ENCODE measurements around the gene CAPS2.
"Not testable (repeated sequence)": the region's sequence is repeated elsewhere in the genome, so short reads cannot be mapped to it uniquely, and the experiment has no call there.

CAPS2 gene

DNA sequence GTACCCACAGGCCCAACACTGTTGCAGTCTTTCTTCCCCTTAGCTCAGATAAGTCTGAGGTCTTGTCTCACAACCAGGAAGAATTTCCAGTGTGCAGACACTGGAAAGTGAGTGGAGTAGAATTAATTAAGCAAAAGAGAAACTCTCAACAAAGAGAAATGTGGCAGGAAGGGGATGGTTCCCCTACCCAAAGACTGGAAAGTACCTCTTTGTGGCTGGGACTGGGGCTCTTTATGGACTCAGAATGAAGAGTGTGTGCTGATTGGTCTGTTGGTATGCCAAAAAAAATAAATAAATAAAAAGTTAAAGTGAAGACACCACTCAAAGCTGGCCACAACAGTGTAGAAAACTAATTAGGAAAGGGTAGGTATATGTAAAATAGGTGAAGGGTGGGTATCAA, 30.8 kb upstream of the CAPS2 start:
- TF ChIP-seq, protein P1, sequence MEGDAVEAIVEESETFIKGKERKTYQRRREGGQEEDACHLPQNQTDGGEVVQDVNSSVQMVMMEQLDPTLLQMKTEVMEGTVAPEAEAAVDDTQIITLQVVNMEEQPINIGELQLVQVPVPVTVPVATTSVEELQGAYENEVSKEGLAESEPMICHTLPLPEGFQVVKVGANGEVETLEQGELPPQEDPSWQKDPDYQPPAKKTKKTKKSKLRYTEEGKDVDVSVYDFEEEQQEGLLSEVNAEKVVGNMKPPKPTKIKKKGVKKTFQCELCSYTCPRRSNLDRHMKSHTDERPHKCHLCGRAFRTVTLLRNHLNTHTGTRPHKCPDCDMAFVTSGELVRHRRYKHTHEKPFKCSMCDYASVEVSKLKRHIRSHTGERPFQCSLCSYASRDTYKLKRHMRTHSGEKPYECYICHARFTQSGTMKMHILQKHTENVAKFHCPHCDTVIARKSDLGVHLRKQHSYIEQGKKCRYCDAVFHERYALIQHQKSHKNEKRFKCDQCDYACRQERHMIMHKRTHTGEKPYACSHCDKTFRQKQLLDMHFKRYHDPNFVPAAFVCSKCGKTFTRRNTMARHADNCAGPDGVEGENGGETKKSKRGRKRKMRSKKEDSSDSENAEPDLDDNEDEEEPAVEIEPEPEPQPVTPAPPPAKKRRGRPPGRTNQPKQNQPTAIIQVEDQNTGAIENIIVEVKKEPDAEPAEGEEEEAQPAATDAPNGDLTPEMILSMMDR (IDR thresholded peaks at IDR 0.05; ENCODE audit: low read depth, low read length): no peak
- in situ Hi-C loops (cut with HindIII; ENCODE audit: low sequenced_read_pairs): no loop called here
- H3K4me3 ChIP-seq (ENCODE audit: low read depth, low read length): no peak overlapping the region
- no peak for DNase-seq (ENCODE audit: low read depth, low spot score)

DNA sequence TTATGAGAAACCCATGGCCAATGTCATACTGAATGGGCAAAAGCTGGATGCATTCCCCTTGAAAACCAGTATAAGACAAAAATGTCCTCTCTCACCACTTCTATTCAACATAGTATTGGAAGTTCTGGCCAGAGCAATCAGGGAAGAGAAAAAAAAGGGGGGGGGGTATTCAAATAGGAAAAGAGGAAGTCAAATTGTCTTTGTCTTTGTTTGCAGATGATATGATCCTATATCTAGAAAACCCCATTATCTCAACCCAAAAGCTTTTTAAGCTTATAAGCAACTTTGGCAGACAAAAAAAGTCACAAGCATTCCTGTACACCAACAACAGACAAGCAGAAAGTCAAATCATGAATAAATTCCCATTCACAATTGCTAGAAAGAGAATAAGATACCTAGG, 23.9 kb upstream of the CAPS2 start:
- TF ChIP-seq, protein P1 (IDR thresholded peaks at IDR 0.05; ENCODE audit: low read depth, low read length): no peak
- in situ Hi-C loops (cut with HindIII; ENCODE audit: low sequenced_read_pairs): no loop called here
- no peak overlapping the region for H3K4me3 ChIP-seq (ENCODE audit: low read depth, low read length)
- no peak for DNase-seq (ENCODE audit: low read depth, low spot score)

DNA sequence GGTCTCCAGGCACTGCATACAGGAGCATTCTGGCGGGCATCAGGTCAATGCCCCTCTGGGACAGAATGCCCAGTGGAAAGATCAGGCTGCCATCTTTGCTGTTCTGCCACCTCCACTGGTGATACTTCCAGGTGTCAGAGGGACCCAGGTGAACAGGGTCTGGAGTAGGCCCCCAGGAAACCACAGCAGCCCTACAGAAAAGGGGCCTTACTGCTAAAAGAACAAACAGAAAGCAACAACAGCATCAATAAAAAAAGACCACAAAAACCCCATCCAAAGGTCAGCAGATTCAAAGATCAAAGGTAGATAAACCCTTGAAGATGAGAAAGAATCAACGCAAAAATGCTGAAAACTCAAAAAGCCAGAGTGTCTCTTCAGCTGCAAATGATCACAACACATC, 20.3 kb upstream of the CAPS2 start:
- no peak overlapping the region for H3K4me3 ChIP-seq (ENCODE audit: low read depth, low read length)
- no peak for DNase-seq (ENCODE audit: low read depth, low spot score)
- in situ Hi-C loops (cut with HindIII; ENCODE audit: low sequenced_read_pairs): no loop called here
- TF ChIP-seq, protein P1 (IDR thresholded peaks at IDR 0.05; ENCODE audit: low read depth, low read length): no peak

DNA sequence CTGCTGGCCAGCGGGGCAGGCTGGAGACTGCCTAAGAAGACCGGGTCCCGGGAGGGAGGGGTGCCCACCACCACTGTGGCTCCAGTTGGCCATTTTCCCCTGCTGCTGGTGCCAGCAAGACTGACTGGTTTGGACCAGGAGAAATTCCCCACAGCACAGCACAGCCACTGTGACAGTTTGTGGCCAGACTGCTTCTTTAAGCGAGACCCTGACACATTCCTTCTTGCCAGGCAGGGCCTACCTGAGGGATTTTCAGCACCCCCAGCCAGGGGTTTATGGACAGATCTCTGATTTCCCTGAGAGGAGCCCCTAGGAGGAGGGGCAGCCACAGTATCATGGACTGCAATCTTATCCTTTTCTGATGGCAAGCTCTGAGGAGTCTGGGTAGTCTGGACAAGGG, 19.8 kb upstream of the CAPS2 start:
- DNase-seq (ENCODE audit: low read depth, low spot score): no peak
- H3K4me3 ChIP-seq (ENCODE audit: low read depth, low read length): no peak overlapping the region
- in situ Hi-C loops (cut with HindIII; ENCODE audit: low sequenced_read_pairs): no loop called here
- TF ChIP-seq, protein P1 (IDR thresholded peaks at IDR 0.05; ENCODE audit: low read depth, low read length): no peak

DNA sequence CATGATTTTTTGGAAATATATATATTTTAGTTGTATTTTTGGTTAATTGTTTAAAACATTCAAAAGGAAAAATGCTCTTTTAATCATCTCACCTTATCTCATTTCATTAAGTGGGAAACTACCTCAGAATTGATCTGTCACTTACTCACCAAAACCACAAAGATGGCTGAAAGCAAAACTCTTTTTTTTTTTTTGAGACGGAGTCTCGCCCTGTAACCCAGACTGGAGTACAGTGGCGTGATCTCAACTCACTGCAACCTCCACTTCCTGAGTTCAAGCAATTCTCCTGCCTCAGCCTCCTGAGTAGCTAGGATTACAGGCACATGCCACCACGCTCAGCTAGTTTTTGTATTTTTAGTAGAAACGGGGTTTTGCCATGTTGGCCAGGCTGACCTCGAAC, 16.1 kb upstream of the CAPS2 start:
- DNase-seq (ENCODE audit: low read depth, low spot score); in situ Hi-C loops (cut with HindIII; ENCODE audit: low sequenced_read_pairs); H3K4me3 ChIP-seq (ENCODE audit: low read depth, low read length): not testable (repeated sequence)

DNA sequence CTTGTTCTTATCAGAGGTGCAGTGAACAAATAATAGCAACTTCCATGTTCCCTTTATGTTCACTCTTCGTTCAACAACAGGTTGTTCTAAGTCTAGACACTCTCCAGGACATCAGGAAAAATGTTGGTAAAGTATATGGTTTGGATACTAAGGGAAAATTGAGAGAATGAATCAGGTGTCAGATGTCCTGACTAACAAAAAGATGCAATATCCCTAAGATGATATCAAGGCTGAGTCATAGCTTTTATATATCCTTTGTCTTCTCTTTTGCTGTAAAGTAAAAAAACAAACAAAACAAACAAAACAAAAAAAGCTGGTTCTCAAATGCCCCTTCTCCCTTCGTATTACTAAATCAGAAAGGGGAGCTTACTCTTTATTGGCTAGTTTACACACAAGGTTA, 15.4 kb upstream of the CAPS2 start:
- in situ Hi-C loops (cut with HindIII; ENCODE audit: low sequenced_read_pairs): no loop called here
- no peak overlapping the region for H3K4me3 ChIP-seq (ENCODE audit: low read depth, low read length)
- TF ChIP-seq, protein P1 (IDR thresholded peaks at IDR 0.05; ENCODE audit: low read depth, low read length): no peak
- DNase-seq (ENCODE audit: low read depth, low spot score): no peak

DNA sequence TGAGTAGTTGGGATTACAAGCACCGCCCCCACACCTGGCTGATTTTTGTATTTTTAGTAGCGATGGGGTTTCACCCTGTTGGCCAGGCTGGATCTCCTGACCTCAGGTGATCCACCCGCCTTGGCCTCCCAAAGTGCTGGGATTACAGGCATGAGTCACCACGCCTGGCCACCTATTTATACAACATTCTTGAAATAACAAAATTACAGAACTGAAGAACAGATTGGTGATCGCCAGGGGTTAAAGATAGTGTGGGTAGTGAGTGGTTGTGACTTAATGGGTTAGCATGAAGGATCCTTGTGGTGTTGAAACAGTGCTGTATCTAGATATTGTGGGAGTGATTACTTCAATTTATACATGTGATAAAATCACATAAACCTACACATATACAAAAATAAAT, 11.7 kb upstream of the CAPS2 start:
- in situ Hi-C loops (cut with HindIII; ENCODE audit: low sequenced_read_pairs): no loop called here
- DNase-seq (ENCODE audit: low read depth, low spot score): no peak
- TF ChIP-seq, protein P1 (IDR thresholded peaks at IDR 0.05; ENCODE audit: low read depth, low read length): no peak
- no peak overlapping the region for H3K4me3 ChIP-seq (ENCODE audit: low read depth, low read length)

Data from astrocyte of the spinal cord (primary cell).